Heart left ventricle (tissue), 16 donors: ENCODE data around the gene FOXC1. TPM values are rescaled to one million over a fixed set of nuclear protein-coding genes. Genes with fewer than 3 reads are reported as not detected.
A peak's percentile ranks its signal among the peaks of the same experiment; 100 is the strongest.

Experiments
- ATAC-seq, 4 donors: fragments of 200-7000 bp; cut with Tn5 transposase; one replicate each; pipeline ENCODE4 v1.9.1; 2020 to 2022; ENCODE audit warnings: moderate library complexity in 4 of 4, mild to moderate bottlenecking in 3 of 4, moderate number of reproducible peaks in 1 of 4
- DNase-seq, 5 donors: peaks; one replicate each; pipeline ENCODE4 v3.0.0-alpha.2; 2020
- H3K27ac ChIP-seq, 12 donors: fragments of 200-600 bp; sonication (generic) in 4 of 12; one replicate each; pipeline versions ENCODE4 v1.5.0 to v1.8.0; 2016 to 2022; ENCODE audit warnings: mild to moderate bottlenecking in 2 of 12
- H3K27me3 ChIP-seq, 9 donors: fragments of 200-600 bp; sonication (generic) in 2 of 9; one replicate each; pipeline versions ENCODE4 v1.5.1 to v1.8.0; 2016 to 2022; ENCODE audit warnings: mild to moderate bottlenecking in 3 of 9
- H3K36me3 ChIP-seq, 9 donors: fragments of 200-600 bp; sonication (generic) in 2 of 9; one replicate each; pipeline versions ENCODE4 v1.5.0 to v1.8.0; 2018 to 2022; ENCODE audit warnings: mild to moderate bottlenecking in 2 of 9
- H3K4me1 ChIP-seq, 12 donors: fragments of 200-600 bp; sonication (generic) in 4 of 12; one replicate each; pipeline versions ENCODE4 v1.5.0 to v1.8.0; 2016 to 2022; ENCODE audit warnings: mild to moderate bottlenecking in 3 of 12
- H3K4me3 ChIP-seq, 12 donors: fragments of 200-600 bp; sonication (generic) in 4 of 12; one replicate each; pipeline versions ENCODE4 v1.5.0 to v1.8.0; 2017 to 2022; ENCODE audit warnings: mild to moderate bottlenecking in 9 of 12, moderate library complexity in 4 of 12
- H3K9me3 ChIP-seq, 12 donors: fragments of 200-600 bp; sonication (generic) in 4 of 12; one replicate each; pipeline versions ENCODE4 v1.5.0 to v1.8.0; 2016 to 2022; ENCODE audit warnings: mild to moderate bottlenecking in 1 of 12
- CTCF ChIP-seq, 12 donors: fragments of 200-600 bp; sonication (generic) in 4 of 12; IDR thresholded peaks; one replicate each; pipeline versions ENCODE4 v1.5.0 to v1.8.0; 2018 to 2022; ENCODE audit warnings: antibody characterized with exemption in 12 of 12, mild to moderate bottlenecking in 5 of 12
- POLR2A ChIP-seq, 2 donors: fragments of 450-650 bp; IDR thresholded peaks; one replicate each; pipeline ENCODE4 v1.6.1; 2017; ENCODE audit warnings: antibody characterized with exemption in 2 of 2, mild to moderate bottlenecking in 2 of 2, moderate library complexity in 2 of 2
- WGBS, 4 donors: extraction: QIAGEN DNeasy Blood & Tissue Kit in 2 of 4; methylation state at CpG; one replicate each; pipeline versions ENCODE4 v1.1.5 to v1.1.7; 2013 to 2018; 5-methylcytosine and 5-hydroxymethylcytosine counted together
- intact Hi-C, 10 donors: fragments of 100-400 bp; cut with DNase I; formaldehyde crosslinking; loops; one replicate each; pipeline versions ENCODE4 v1.11.1 to v1.14.2; 2022
- polyA plus RNA-seq, 2 donors: library from polyadenylated mRNA; stranded (reverse); fragments of 200-250 nt; gene quantifications; one replicate each; pipeline ENCODE4 v1.2.3, GENCODE V29; 2013
- total RNA-seq, 9 donors: library from RNA; depleted of rRNA in 2 of 9; stranded (reverse); fragments of >200 nt in 2 of 9; fragmentation: NEBNext Ultra II Directional in 3 of 9; extraction: Animal tissue kit (Norgen Biotek cat#: 25700) in 3 of 9; gene quantifications; one replicate each; pipeline versions ENCODE4 v1.1.0 to v1.2.4, GENCODE V29; 2016 to 2023
- donor health status: ischemic (EF 13 %, LVEDD 7.1; RV severe dilation, severe dysfunction).
- donor health status: healthy with polysubstance abuse.
- donor health status: DM: no; HTN: yes; CAD: no.
- donor health status: DM: no; HTN: no; CAD: no.
- donor health status: ischemic (EF 25% LVEDD 6.9; RV normal size, moderate dysfunction).
- donor health status: ischemic (EF 25% LVEDD 5.7; RV mildly dilated, moderate dysfunction).
- donor health status: healthy.
- donor health status: DM: yes; HTN: yes; CAD: no.
- donor health status: ischemic (EF 35%, LVEDD 5.7; RV mildly dilated, moderate dysfunction).
- donor health status: nonischemic (EF 11% LVEDD 7.7; RV severe dilation, severe dysfunction).
- donor health status: DM: yes; HTN: yes; CAD: no.
- donor health status: PGD.
- donor health status: ischemic (EF 29% LVEDD 5.4; RV normal size, mild dysfunction).
- donor health status: nonischemic (EF 23%, LVEDD 6.1; RV moderate dilation, normal function).

Gene FOXC1
- total and polyA plus RNA-seq, 11 donors, result 1.8 to 6.3 (median 3.3) TPM

GRCh38 chr6:1597121-1597744 is 12.5 kb upstream of the FOXC1 start:
- Histone ChIP-seq H3K4me1 (peaks cover 0 to 11% (median 6%) of the 10 kb centered on the region in 12 donors), H3K27me3 (peaks cover 8 to 56% (median 27%) of the 10 kb centered on the region in 9 donors), H3K4me3 (no peak overlapping the region), H3K27ac (no peak overlapping the region), H3K36me3 (no peaks in the 10 kb centered on the region), H3K9me3 (no peaks in the 10 kb centered on the region)
- DNase-seq, result no peak
- intact Hi-C loops, result loop anchor here (2.0 to 10.0 kb wide), 16 partner anchors 598 to 1158 kb away; partner anchors contain the start of gene MYLK4 (in 4 of the 10)
- no peak for TF ChIP-seq CTCF (IDR thresholded peaks at IDR 0.05)
- TF ChIP-seq POLR2A (IDR thresholded peaks at IDR 0.05), result no peak
- 70 to 83% (median 74%) methylated on average over 8 of the region's 8 CpGs for WGBS, 4 donors
- ATAC-seq, result no peak

- Histone ChIP-seq H3K9me3 (no peaks in the 10 kb centered on the region), H3K27me3 (peaks cover 8 to 62% (median 27%) of the 10 kb centered on the region in 9 donors), H3K4me1 (peaks cover 0 to 11% (median 6%) of the 10 kb centered on the region in 12 donors), H3K36me3 (no peaks in the 10 kb centered on the region), H3K4me3 (no peak overlapping the region), H3K27ac (no peak overlapping the region)
- DNase-seq (no peak), ATAC-seq (no peak)
- intact Hi-C loops, result loop anchor here (2.0 to 10.0 kb wide), 16 partner anchors 597 to 1157 kb away; partner anchors contain the start of gene MYLK4 (in 4 of the 10)
- TF ChIP-seq POLR2A (IDR thresholded peaks at IDR 0.05) (no peak), CTCF (IDR thresholded peaks at IDR 0.05) (no peak)
- WGBS, 4 donors, result 93 to 94% (median 93%) methylated on average over 5 of the region's 5 CpGs
These were observed 11.8 kb upstream of the FOXC1 start for GRCh38 chr6:1597924-1598323.

GRCh38 chr6:1598433-1598832 is 11.3 kb upstream of the FOXC1 start:
- H3K4me3 ChIP-seq, result no peak overlapping the region
- H3K27me3 ChIP-seq, result peaks cover 8 to 62% (median 27%) of the 10 kb centered on the region in 9 donors
- H3K9me3 ChIP-seq, result no peaks in the 10 kb centered on the region
- 91 to 95% (median 93%) methylated on average over 10 of the region's 10 CpGs for WGBS, 4 donors
- ATAC-seq (no peak), DNase-seq (no peak)
- H3K4me1 ChIP-seq, result peaks cover 0 to 11% (median 6%) of the 10 kb centered on the region in 12 donors
- no peak overlapping the region for H3K27ac ChIP-seq
- no peaks in the 10 kb centered on the region for H3K36me3 ChIP-seq
- intact Hi-C loops, result loop anchor here in 8 of 10 donors (5.0 to 10.0 kb wide), 9 partner anchors 846 to 1156 kb away; partner anchors contain the start of gene MYLK4 (in 4 of the 8)
- TF ChIP-seq POLR2A (IDR thresholded peaks at IDR 0.05) (no peak), CTCF (IDR thresholded peaks at IDR 0.05) (no peak)

GRCh38 chr6:1598886-1599285 is 10.8 kb upstream of the FOXC1 start:
- TF ChIP-seq CTCF (IDR thresholded peaks at IDR 0.05), result no peak
- no peak for TF ChIP-seq POLR2A (IDR thresholded peaks at IDR 0.05)
- DNase-seq, result peak in 1 of 5 donors; percentile 20
- Histone ChIP-seq H3K36me3 (no peaks in the 10 kb centered on the region), H3K9me3 (no peaks in the 10 kb centered on the region), H3K27ac (no peak overlapping the region), H3K4me1 (peaks cover 0 to 12% (median 6%) of the 10 kb centered on the region in 12 donors), H3K4me3 (no peak overlapping the region), H3K27me3 (peaks cover 8 to 67% (median 31%) of the 10 kb centered on the region in 9 donors)
- ATAC-seq, result no peak
- intact Hi-C loops, result loop anchor here in 8 of 10 donors (5.0 to 10.0 kb wide), 9 partner anchors 846 to 1156 kb away; partner anchors contain the start of gene MYLK4 (in 4 of the 8)
- WGBS, 4 donors, result 89 to 95% (median 95%) methylated on average over 23 to 24 of the region's 24 CpGs
